OCI-LY1 (cell line): ENCODE results near the gene CNTD1.

Source experiments
- H2AFZ ChIP-seq: fragments of 200-600 bp; sonication (generic), shearing (Covaris generic); 2 replicates; pipeline ENCODE4 v1.6.0; 2014; ENCODE audit warnings: antibody characterized with exemption, mild to moderate bottlenecking, low read length
- H3F3A ChIP-seq: fragments of 200-600 bp; sonication (generic), shearing (Covaris generic); 2 replicates; pipeline ENCODE4 v1.6.0; 2014; ENCODE audit warnings: mild to moderate bottlenecking, antibody characterized with exemption, low read length, moderate library complexity; ENCODE audit not compliant: insufficient read depth
- H3K27ac ChIP-seq: fragments of 200-600 bp; sonication (generic); 2 replicates; pipeline ENCODE4 v1.5.1; 2014; ENCODE audit warnings: low read length, mixed run types, mild to moderate bottlenecking, low read depth; ENCODE audit not compliant: poor library complexity, severe bottlenecking
- H3K27me3 ChIP-seq: fragments of 200-600 bp; sonication (generic); 2 replicates; pipeline ENCODE4 v1.6.0; 2014; ENCODE audit warnings: antibody characterized with exemption, mild to moderate bottlenecking, low read length, moderate library complexity; ENCODE audit not compliant: insufficient read depth
- H3K36me3 ChIP-seq: fragments of 200-600 bp; sonication (generic); 2 replicates; pipeline ENCODE4 v1.6.1; 2014; ENCODE audit warnings: mild to moderate bottlenecking, antibody characterized with exemption, low read length, moderate library complexity, mixed read lengths; ENCODE audit not compliant: insufficient read depth
- H3K4me1 ChIP-seq: fragments of 200-600 bp; sonication (generic); 2 replicates; pipeline ENCODE4 v1.5.1; 2014; ENCODE audit warnings: mild to moderate bottlenecking, low read length, moderate library complexity; ENCODE audit not compliant: insufficient read depth, severe bottlenecking
- H3K4me2 ChIP-seq: fragments of 200-600 bp; sonication (generic), shearing (Covaris generic); 2 replicates; pipeline ENCODE4 v1.6.1; 2014; ENCODE audit warnings: low read length
- H3K4me3 ChIP-seq: fragments of 200-600 bp; sonication (generic); 2 replicates; pipeline ENCODE4 v1.5.1; 2014; ENCODE audit warnings: low read length, low read depth, mild to moderate bottlenecking, mixed read lengths; ENCODE audit not compliant: poor library complexity, severe bottlenecking
- H3K79me2 ChIP-seq: fragments of 200-600 bp; shearing (Covaris generic); 2 replicates; pipeline ENCODE4 v1.6.1; 2016; ENCODE audit warnings: mixed run types, low read length, mixed read lengths; ENCODE audit not compliant: insufficient read depth
- H3K9ac ChIP-seq: fragments of 200-600 bp; sonication (generic), shearing (Covaris generic); 2 replicates; pipeline ENCODE4 v1.6.1; 2014; ENCODE audit warnings: mild to moderate bottlenecking, low read length, mixed read lengths
- H3K9me2 ChIP-seq: fragments of 200-600 bp; sonication (generic), shearing (Covaris generic); 2 replicates; pipeline ENCODE4 v1.6.1; 2014; ENCODE audit warnings: low read depth, mild to moderate bottlenecking, low read length, mixed read lengths
- H3K9me3 ChIP-seq: fragments of 200-600 bp; shearing (Covaris generic); 2 replicates; pipeline ENCODE4 v1.6.1; 2014; ENCODE audit warnings: low read length, mixed read lengths
- H4K20me1 ChIP-seq: fragments of 200-600 bp; sonication (generic), shearing (Covaris generic); 2 replicates; pipeline ENCODE4 v1.6.0; 2016; ENCODE audit warnings: mild to moderate bottlenecking, low read length; ENCODE audit not compliant: insufficient read depth
- EZH2 ChIP-seq: fragments of 200-600 bp; sonication (generic), shearing (Covaris generic); IDR thresholded peaks from 2 replicates; pipeline ENCODE4 v1.8.0; 2017; ENCODE audit warnings: borderline replicate concordance, mixed run types, mild to moderate bottlenecking, antibody characterized with exemption, low read length, moderate library complexity, mixed read lengths
- TF ChIP-seq, protein P1 (sequence below): fragments of 200-600 bp; sonication (generic), shearing (Covaris generic); IDR thresholded peaks from 2 replicates; pipeline ENCODE4 v1.5.1; 2017; ENCODE audit warnings: mild to moderate bottlenecking, antibody characterized with exemption, low read length, moderate library complexity, mixed read lengths

Gene CNTD1

GRCh38 chr17:42846594-42847280 is 48.1 kb downstream of the CNTD1 start:
- no peak overlapping the region for H3K9ac ChIP-seq
- no peaks in the 10 kb centered on the region for H3K79me2 ChIP-seq
- no peak overlapping the region for H3K27ac ChIP-seq
- no peak overlapping the region for H3K4me2 ChIP-seq
- H3K4me3 ChIP-seq: no peak overlapping the region
- no peaks in the 10 kb centered on the region for H3K4me1 ChIP-seq
- no peak for TF ChIP-seq EZH2
- TF ChIP-seq, protein P1, sequence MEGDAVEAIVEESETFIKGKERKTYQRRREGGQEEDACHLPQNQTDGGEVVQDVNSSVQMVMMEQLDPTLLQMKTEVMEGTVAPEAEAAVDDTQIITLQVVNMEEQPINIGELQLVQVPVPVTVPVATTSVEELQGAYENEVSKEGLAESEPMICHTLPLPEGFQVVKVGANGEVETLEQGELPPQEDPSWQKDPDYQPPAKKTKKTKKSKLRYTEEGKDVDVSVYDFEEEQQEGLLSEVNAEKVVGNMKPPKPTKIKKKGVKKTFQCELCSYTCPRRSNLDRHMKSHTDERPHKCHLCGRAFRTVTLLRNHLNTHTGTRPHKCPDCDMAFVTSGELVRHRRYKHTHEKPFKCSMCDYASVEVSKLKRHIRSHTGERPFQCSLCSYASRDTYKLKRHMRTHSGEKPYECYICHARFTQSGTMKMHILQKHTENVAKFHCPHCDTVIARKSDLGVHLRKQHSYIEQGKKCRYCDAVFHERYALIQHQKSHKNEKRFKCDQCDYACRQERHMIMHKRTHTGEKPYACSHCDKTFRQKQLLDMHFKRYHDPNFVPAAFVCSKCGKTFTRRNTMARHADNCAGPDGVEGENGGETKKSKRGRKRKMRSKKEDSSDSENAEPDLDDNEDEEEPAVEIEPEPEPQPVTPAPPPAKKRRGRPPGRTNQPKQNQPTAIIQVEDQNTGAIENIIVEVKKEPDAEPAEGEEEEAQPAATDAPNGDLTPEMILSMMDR: no peak
- H2AFZ ChIP-seq: no peak overlapping the region
- H4K20me1 ChIP-seq: no peaks in the 10 kb centered on the region
- H3F3A ChIP-seq: no peaks in the 10 kb centered on the region
- no peaks in the 10 kb centered on the region for H3K27me3 ChIP-seq
- H3K9me2 ChIP-seq: no peaks in the 10 kb centered on the region
- no peaks in the 10 kb centered on the region for H3K9me3 ChIP-seq
- peaks cover 42% of the 10 kb centered on the region for H3K36me3 ChIP-seq

- no peak overlapping the region for H3K4me3 ChIP-seq
- H3K27me3 ChIP-seq: no peaks in the 10 kb centered on the region
- H3K27ac ChIP-seq: no peak overlapping the region
- no peak overlapping the region for H3K4me2 ChIP-seq
- no peaks in the 10 kb centered on the region for H4K20me1 ChIP-seq
- no peaks in the 10 kb centered on the region for H3F3A ChIP-seq
- no peak overlapping the region for H3K9ac ChIP-seq
- H3K79me2 ChIP-seq: no peaks in the 10 kb centered on the region
- H3K9me3 ChIP-seq: no peaks in the 10 kb centered on the region
- no peaks in the 10 kb centered on the region for H3K4me1 ChIP-seq
- peaks cover 28% of the 10 kb centered on the region for H3K36me3 ChIP-seq
- TF ChIP-seq EZH2: no peak
- TF ChIP-seq, protein P1: no peak
- H3K9me2 ChIP-seq: no peaks in the 10 kb centered on the region
- H2AFZ ChIP-seq: no peak overlapping the region
Observed at GRCh38 chr17:42848093-42848492, 49.4 kb downstream of the CNTD1 start.

GRCh38 chr17:42849031-42849430 is 50.4 kb downstream of the CNTD1 start:
- no peak for TF ChIP-seq EZH2
- TF ChIP-seq, protein P1: no peak
- Histone ChIP-seq H3F3A (no peaks in the 10 kb centered on the region), H2AFZ (no peak overlapping the region), H3K4me1 (peaks cover 5% of the 10 kb centered on the region), H3K27me3 (no peaks in the 10 kb centered on the region), H3K27ac (no peak overlapping the region), H3K4me2 (no peak overlapping the region), H3K36me3 (peaks cover 19% of the 10 kb centered on the region), H3K79me2 (no peaks in the 10 kb centered on the region), H3K9me2 (no peaks in the 10 kb centered on the region), H4K20me1 (no peaks in the 10 kb centered on the region), H3K9ac (no peak overlapping the region), H3K9me3 (no peaks in the 10 kb centered on the region), H3K4me3 (no peak overlapping the region)
